Lower leg skin (tissue), 3 donors: ENCODE measurements around the gene ZNF726.

Experiments used
- CTCF ChIP-seq, 3 donors: fragments of 450-650 bp; IDR thresholded peaks; one replicate each; pipeline ENCODE4 v1.5.1; 2016; ENCODE audit warnings: antibody characterized with exemption in 3 of 3, mild to moderate bottlenecking in 3 of 3, moderate library complexity in 2 of 3
- POLR2A ChIP-seq, 2 donors: fragments of 450-650 bp; IDR thresholded peaks; one replicate each; pipeline ENCODE4 v1.6.1; 2016 to 2017; ENCODE audit warnings: antibody characterized with exemption in 2 of 2, mild to moderate bottlenecking in 1 of 2, moderate library complexity in 1 of 2

- TF ChIP-seq CTCF (IDR thresholded peaks at IDR 0.05) (no peak), POLR2A (IDR thresholded peaks at IDR 0.05) (no peak)
These were observed 68.7 kb downstream of the ZNF726 start for GRCh38 chr19:23983406-23983805.
